K562 (cell line): ENCODE data around the gene TRA2B. TPM values are rescaled to one million over a fixed set of nuclear protein-coding genes. Genes with fewer than 3 reads are reported as not detected.

Source experiments
- ARHGAP35 ChIP-seq: fragments of 450-650 bp; IDR thresholded peaks from 2 replicates; pipeline ENCODE4 v1.6.1; 2018; ENCODE audit not compliant: partially characterized antibody
- CUX1 ChIP-seq: fragments of 200-800 bp; sonication (Bioruptor generic); IDR thresholded peaks from 2 replicates; pipeline ENCODE4 v1.6.1; 2016; ENCODE audit warnings: missing genetic modification characterization, missing compliant biosample characterization
- MCM2 ChIP-seq: fragments of 450-650 bp; IDR thresholded peaks from 2 replicates; pipeline ENCODE4 v1.6.1; 2017; ENCODE audit warnings: low read depth, mild to moderate bottlenecking
- MYBL2 ChIP-seq, 2 experiments: fragments of 450-650 bp in 1 of 2; sonication (generic) in 1 of 2; formaldehyde crosslinking in 1 of 2; IDR thresholded peaks; 2 replicates each; pipeline versions ENCODE4 v1.6.1 to v1.8.1; 2017 to 2022; ENCODE audit warnings: borderline replicate concordance in 1 of 2, inconsistent platforms in 1 of 2, low read depth in 1 of 2, mild to moderate bottlenecking in 1 of 2, missing genetic modification reagents in 1 of 2, moderate library complexity in 1 of 2
- USF1 ChIP-seq: sonication (generic); formaldehyde crosslinking; IDR thresholded peaks from 2 replicates; pipeline ENCODE4 v1.9.0; 2022; ENCODE audit warnings: mild to moderate bottlenecking, missing genetic modification reagents
- ZNF143 ChIP-seq: sonication (generic); formaldehyde crosslinking; IDR thresholded peaks from 2 replicates; pipeline ENCODE4 v1.9.0; 2022; ENCODE audit warnings: mild to moderate bottlenecking, missing genetic modification reagents
- ZNF239 ChIP-seq: fragments of 250-450 bp; sonication (Bioruptor Pico); IDR thresholded peaks from 2 replicates; pipeline ENCODE4 v1.4.0; 2020; ENCODE audit warnings: mild to moderate bottlenecking
- polyA plus RNA-seq, 8 experiments: library from polyadenylated mRNA; depleted of rRNA in 4 of 8; stranded (reverse) in 5 of 8; unstranded in 3 of 8; fragments of >200 nt; fragmentation: Nextera tagmentation in 2 of 8; fragmentation: Illumina TruSeq in 1 of 8; extraction: Ambion mirVana in 2 of 8; extraction: Trizol in 1 of 8; gene quantifications; 2 replicates each; pipeline versions ENCODE4 v1.2.1 to v1.2.3, GENCODE V29; 2011 to 2014; ENCODE audit warnings: inconsistent platforms in 1 of 8, missing spikeins in 1 of 8
- total RNA-seq, 7 experiments: library from RNA; depleted of rRNA in 6 of 7; stranded (reverse); fragments of >200 nt in 6 of 7; fragmentation: Illumina TruSeq in 2 of 7; extraction: Trizol in 2 of 7; gene quantifications; 2 replicates each; pipeline versions ENCODE4 v1.2.1 to v1.2.3, GENCODE V29; 2011 to 2021; ENCODE audit warnings: low replicate concordance in 1 of 7
- TF ChIP-seq, protein P1 (sequence below), 2 experiments: fragments of 450-650 bp; formaldehyde crosslinking in 1 of 2; IDR thresholded peaks; 2 replicates each; pipeline versions ENCODE4 v1.4.0 to v1.6.1; 2014 to 2020; ENCODE audit warnings: mild to moderate bottlenecking in 2 of 2, borderline replicate concordance in 1 of 2, low read depth in 1 of 2
- TF ChIP-seq, protein P2 (sequence below): fragments of 250-450 bp; sonication (Bioruptor Pico); IDR thresholded peaks from 2 replicates; pipeline ENCODE4 v1.5.0; 2020; ENCODE audit warnings: mild to moderate bottlenecking, borderline replicate concordance

Gene TRA2B
- total and polyA plus RNA-seq, 9 of the 15 experiments (the other 6 are each of a cell fraction or from before 2014, with no cell fraction given), result 105 to 411 (median 278) TPM

- TF ChIP-seq USF1 (no peak; the same call in 1 of the 2 replicates), MCM2 (no peak), ZNF143 (CRISPR knock-in tag) (0 out of 2 replicates have a peak, but pooled peaks have one; percentile 55), ARHGAP35 (peak; percentile 51), MYBL2 (IDR thresholded peaks at IDR 0.05; ENCODE audit: low read depth) (no peak), MYBL2 (CRISPR knock-in tag; IDR thresholded peaks at IDR 0.05; ENCODE audit: borderline replicate concordance) (no peak), CUX1 (CRISPR knock-in tag) (no peak), ZNF239 (CRISPR knock-in tag) (no peak)
- TF ChIP-seq, protein P1, sequence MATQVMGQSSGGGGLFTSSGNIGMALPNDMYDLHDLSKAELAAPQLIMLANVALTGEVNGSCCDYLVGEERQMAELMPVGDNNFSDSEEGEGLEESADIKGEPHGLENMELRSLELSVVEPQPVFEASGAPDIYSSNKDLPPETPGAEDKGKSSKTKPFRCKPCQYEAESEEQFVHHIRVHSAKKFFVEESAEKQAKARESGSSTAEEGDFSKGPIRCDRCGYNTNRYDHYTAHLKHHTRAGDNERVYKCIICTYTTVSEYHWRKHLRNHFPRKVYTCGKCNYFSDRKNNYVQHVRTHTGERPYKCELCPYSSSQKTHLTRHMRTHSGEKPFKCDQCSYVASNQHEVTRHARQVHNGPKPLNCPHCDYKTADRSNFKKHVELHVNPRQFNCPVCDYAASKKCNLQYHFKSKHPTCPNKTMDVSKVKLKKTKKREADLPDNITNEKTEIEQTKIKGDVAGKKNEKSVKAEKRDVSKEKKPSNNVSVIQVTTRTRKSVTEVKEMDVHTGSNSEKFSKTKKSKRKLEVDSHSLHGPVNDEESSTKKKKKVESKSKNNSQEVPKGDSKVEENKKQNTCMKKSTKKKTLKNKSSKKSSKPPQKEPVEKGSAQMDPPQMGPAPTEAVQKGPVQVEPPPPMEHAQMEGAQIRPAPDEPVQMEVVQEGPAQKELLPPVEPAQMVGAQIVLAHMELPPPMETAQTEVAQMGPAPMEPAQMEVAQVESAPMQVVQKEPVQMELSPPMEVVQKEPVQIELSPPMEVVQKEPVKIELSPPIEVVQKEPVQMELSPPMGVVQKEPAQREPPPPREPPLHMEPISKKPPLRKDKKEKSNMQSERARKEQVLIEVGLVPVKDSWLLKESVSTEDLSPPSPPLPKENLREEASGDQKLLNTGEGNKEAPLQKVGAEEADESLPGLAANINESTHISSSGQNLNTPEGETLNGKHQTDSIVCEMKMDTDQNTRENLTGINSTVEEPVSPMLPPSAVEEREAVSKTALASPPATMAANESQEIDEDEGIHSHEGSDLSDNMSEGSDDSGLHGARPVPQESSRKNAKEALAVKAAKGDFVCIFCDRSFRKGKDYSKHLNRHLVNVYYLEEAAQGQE (IDR thresholded peaks at IDR 0.05; ENCODE audit: borderline replicate concordance), result no peak
- TF ChIP-seq, protein P1 (CRISPR knock-in tag; IDR thresholded peaks at IDR 0.05; ENCODE audit: low read depth), result no peak
- TF ChIP-seq, protein P2, sequence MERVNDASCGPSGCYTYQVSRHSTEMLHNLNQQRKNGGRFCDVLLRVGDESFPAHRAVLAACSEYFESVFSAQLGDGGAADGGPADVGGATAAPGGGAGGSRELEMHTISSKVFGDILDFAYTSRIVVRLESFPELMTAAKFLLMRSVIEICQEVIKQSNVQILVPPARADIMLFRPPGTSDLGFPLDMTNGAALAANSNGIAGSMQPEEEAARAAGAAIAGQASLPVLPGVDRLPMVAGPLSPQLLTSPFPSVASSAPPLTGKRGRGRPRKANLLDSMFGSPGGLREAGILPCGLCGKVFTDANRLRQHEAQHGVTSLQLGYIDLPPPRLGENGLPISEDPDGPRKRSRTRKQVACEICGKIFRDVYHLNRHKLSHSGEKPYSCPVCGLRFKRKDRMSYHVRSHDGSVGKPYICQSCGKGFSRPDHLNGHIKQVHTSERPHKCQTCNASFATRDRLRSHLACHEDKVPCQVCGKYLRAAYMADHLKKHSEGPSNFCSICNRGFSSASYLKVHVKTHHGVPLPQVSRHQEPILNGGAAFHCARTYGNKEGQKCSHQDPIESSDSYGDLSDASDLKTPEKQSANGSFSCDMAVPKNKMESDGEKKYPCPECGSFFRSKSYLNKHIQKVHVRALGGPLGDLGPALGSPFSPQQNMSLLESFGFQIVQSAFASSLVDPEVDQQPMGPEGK (CRISPR knock-in tag), result peak; percentile 33; the same call in 1 of the 2 replicates
Observed at GRCh38 chr3:185937689-185938374, at the start of gene TRA2B (continued).
